Right lobe of liver (tissue), 6 donors: ENCODE measurements around the gene ASB4. TPM values are rescaled to one million over a fixed set of nuclear protein-coding genes. Genes with fewer than 3 reads are reported as not detected.

Experiments used
- ATAC-seq, 4 donors: fragments of 200-7000 bp; cut with Tn5 transposase; one replicate each; pipeline ENCODE4 v1.9.1; 2020; ENCODE audit warnings: mild to moderate bottlenecking in 4 of 4, moderate library complexity in 4 of 4
- DNase-seq, 3 donors: peaks; one replicate each; pipeline ENCODE4 v3.0.0-alpha.2; 2020
- H3K27ac ChIP-seq, 3 donors: fragments of 200-600 bp; one replicate each; pipeline ENCODE4 v1.8.0; 2022
- H3K27me3 ChIP-seq, 2 donors: fragments of 200-600 bp; one replicate each; pipeline ENCODE4 v1.8.0; 2022
- H3K36me3 ChIP-seq, 4 donors: fragments of 200-600 bp; sonication (generic) in 1 of 4; one replicate each; pipeline versions ENCODE4 v1.5.1 to v1.8.0; 2017 to 2022; ENCODE audit warnings: control low read depth in 1 of 4
- H3K4me1 ChIP-seq, 4 donors: fragments of 200-600 bp; sonication (generic) in 1 of 4; one replicate each; pipeline versions ENCODE4 v1.5.1 to v1.8.0; 2017 to 2022; ENCODE audit warnings: control low read depth in 1 of 4
- H3K4me3 ChIP-seq, 3 donors: fragments of 200-600 bp; one replicate each; pipeline ENCODE4 v1.8.0; 2022
- H3K9me3 ChIP-seq, 4 donors: fragments of 200-600 bp; sonication (generic) in 1 of 4; one replicate each; pipeline versions ENCODE4 v1.5.1 to v1.8.0; 2017 to 2022; ENCODE audit warnings: control low read depth in 1 of 4
- CTCF ChIP-seq, 4 donors: fragments of 200-600 bp in 3 of 4; fragments of 450-650 bp in 1 of 4; IDR thresholded peaks; one replicate each; pipeline versions ENCODE4 v1.5.1 to v1.8.0; 2016 to 2022; ENCODE audit warnings: antibody characterized with exemption in 4 of 4, mild to moderate bottlenecking in 2 of 4
- POLR2A ChIP-seq: fragments of 450-650 bp; IDR thresholded peaks from one replicate; pipeline ENCODE4 v1.6.1; 2017; ENCODE audit warnings: antibody characterized with exemption, mild to moderate bottlenecking
- WGBS: methylation state at CpG from one replicate; pipeline ENCODE4 v1.1.6; 2018; ENCODE audit warnings: low coverage, low lambda C conversion rate; ENCODE audit not compliant: insufficient coverage; ENCODE audit errors: missing lambda C conversion rate; 5-methylcytosine and 5-hydroxymethylcytosine counted together
- intact Hi-C, 2 donors: fragments of 100-400 bp; cut with DNase I; formaldehyde crosslinking; loops; one replicate each; pipeline versions ENCODE4 v1.11.2 to v1.14.1; 2022
- total RNA-seq, 6 experiments: library from RNA; depleted of rRNA in 2 of 6; stranded (reverse); fragments of >200 nt in 2 of 6; fragmentation: NEBNext Ultra II Directional in 3 of 6; extraction: Animal tissue kit (Norgen Biotek cat#: 25700) in 3 of 6; gene quantifications; one replicate each; pipeline versions ENCODE4 v1.1.0 to v1.2.4, GENCODE V29; 2016 to 2023
- donor health status: DM: no; HTN: yes; CAD: no.
- donor health status: DM: no; HTN: no; CAD: no.
- donor health status: DM: no; HTN: no; CAD: no.
- donor health status: DM: no; HTN: yes; CAD: no.
- donor health status: DM: no; HTN: yes; CAD: no.

ASB4 gene
- total RNA-seq, 6 experiments from 2014 or later = 0.29 to 3.4 (median 0.49) TPM; not detected in 1

- H3K36me3 ChIP-seq = no peaks in the 10 kb centered on the region
- peaks cover 0 to 57% (median 23%) of the 10 kb centered on the region in 4 donors for H3K4me1 ChIP-seq
- 21% methylated on average over 3 of the region's 3 CpGs for WGBS
- peak overlapping the region in 2 of 3 donors; percentile 71 to 84 for H3K27ac ChIP-seq
- H3K27me3 ChIP-seq = no peaks in the 10 kb centered on the region
- intact Hi-C loops = no loop called here
- ATAC-seq (peak; percentile 57 to 77 (median 74)), DNase-seq (peak in 1 of 3 donors; percentile 53)
- H3K4me3 ChIP-seq = no peak overlapping the region
- H3K9me3 ChIP-seq = no peaks in the 10 kb centered on the region
- TF ChIP-seq POLR2A (no peak), CTCF (IDR thresholded peaks at IDR 0.05) (no peak)
Observed at GRCh38 chr7:95558864-95559263, 73.1 kb downstream of the ASB4 start.

DNA sequence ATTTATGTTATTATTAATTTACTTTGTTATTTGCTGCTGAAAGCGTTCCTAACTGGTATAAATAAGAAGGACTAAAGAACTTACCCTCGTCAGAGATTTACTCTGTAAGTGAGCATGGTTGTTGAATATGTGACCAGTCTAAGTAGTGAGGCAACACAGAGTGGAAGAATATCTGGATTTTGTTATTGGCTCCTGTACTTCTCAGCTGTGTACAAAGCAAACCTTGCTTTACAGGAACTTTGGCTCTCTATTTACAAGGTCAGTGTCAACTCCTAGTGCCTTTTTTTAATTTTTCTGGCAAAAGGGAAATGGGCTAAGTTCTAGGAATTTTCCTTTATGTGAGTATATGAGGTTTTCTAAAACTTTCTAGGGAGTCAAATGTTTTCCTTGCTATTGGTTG is 74.9 kb downstream of the ASB4 start:
- H3K4me3 ChIP-seq = peak overlapping the region in 1 of 3 donors; percentile 11
- intact Hi-C loops = no loop called here
- no peaks in the 10 kb centered on the region for H3K9me3 ChIP-seq
- H3K27me3 ChIP-seq = no peaks in the 10 kb centered on the region
- no peaks in the 10 kb centered on the region for H3K36me3 ChIP-seq
- DNase-seq = no peak
- ATAC-seq = peak; percentile 88 to 96 (median 94)
- 25% methylated on average over 2 of the region's 2 CpGs for WGBS
- no peak for TF ChIP-seq POLR2A
- no peak for TF ChIP-seq CTCF (IDR thresholded peaks at IDR 0.05)
- peaks cover 0 to 44% (median 16%) of the 10 kb centered on the region in 4 donors for H3K4me1 ChIP-seq
- peak overlapping the region in 2 of 3 donors; percentile 71 to 84 for H3K27ac ChIP-seq

DNA sequence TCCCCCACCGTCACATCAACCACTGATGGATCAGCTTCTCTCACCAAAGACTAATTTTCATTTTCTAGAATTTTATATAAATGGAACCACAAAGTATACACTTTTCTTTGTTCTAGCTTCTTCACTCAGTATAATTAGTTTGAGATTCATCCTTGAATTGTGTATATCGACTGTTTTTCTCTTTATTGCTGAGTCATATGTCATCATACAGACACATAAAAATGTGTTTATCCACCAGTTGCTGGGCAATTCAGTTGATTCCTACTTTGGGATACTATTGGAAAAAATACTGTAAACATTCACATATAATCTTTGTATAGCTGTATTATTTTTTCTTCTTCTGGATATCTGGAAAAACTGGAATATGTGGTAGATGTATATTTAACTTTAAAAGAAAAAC is 84.0 kb downstream of the ASB4 start:
- H3K36me3 ChIP-seq = no peaks in the 10 kb centered on the region
- H3K4me1 ChIP-seq = no peaks in the 10 kb centered on the region
- no peaks in the 10 kb centered on the region for H3K9me3 ChIP-seq
- no peak for DNase-seq
- intact Hi-C loops = no loop called here
- no peak overlapping the region for H3K4me3 ChIP-seq
- TF ChIP-seq POLR2A = no peak
- no peak for TF ChIP-seq CTCF (IDR thresholded peaks at IDR 0.05)
- H3K27me3 ChIP-seq = no peaks in the 10 kb centered on the region
- 92% methylated on average over 2 of the region's 2 CpGs for WGBS
- H3K27ac ChIP-seq = no peak overlapping the region
- no peak for ATAC-seq

DNA sequence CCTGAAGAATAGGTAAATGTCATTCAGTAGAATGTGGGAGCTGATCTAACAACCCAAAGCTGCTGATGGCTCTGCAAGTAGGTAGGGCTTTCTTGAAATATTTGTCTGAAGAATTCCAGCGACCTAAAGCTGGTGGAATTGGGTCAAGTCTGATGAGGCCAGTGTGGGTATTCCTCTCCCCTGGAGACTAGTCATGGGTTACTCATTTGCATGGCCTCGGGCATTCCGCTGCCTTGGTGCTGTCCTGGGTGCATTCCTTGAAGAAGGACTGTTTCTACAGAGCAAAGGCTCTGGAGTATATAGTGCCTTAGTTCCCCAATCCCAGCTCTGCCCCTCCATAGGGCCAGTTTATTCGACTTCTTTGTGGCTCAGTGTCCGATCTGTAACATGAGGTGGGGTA is 91.4 kb downstream of the ASB4 start:
- no peak overlapping the region for H3K4me3 ChIP-seq

More for the DNA sequence above, 91.4 kb downstream of the ASB4 start:
- Histone ChIP-seq H3K36me3 (no peaks in the 10 kb centered on the region), H3K9me3 (no peaks in the 10 kb centered on the region), H3K27ac (no peak overlapping the region), H3K27me3 (no peaks in the 10 kb centered on the region), H3K4me1 (peaks cover 0 to 11% (median 2%) of the 10 kb centered on the region in 4 donors)
- DNase-seq (no peak), ATAC-seq (no peak)
- WGBS = 88% methylated on average over 5 of the region's 5 CpGs
- intact Hi-C loops = no loop called here
- TF ChIP-seq POLR2A = no peak
- TF ChIP-seq CTCF (IDR thresholded peaks at IDR 0.05) = no peak
